WTC11 (cell line): ENCODE measurements around the gene KRTAP4-1.

Source experiments
- ATF1 ChIP-seq: sonication (generic); formaldehyde crosslinking; IDR thresholded peaks from 2 replicates; pipeline ENCODE4 v1.8.1; 2023; ENCODE audit warnings: mild to moderate bottlenecking, moderate library complexity, missing genetic modification reagents
- ETV6 ChIP-seq: sonication (generic); formaldehyde crosslinking; IDR thresholded peaks from 2 replicates; pipeline ENCODE4 v1.8.1; 2022; ENCODE audit warnings: mild to moderate bottlenecking, missing genetic modification reagents
- HMGA2 ChIP-seq: fragments of 250-450 bp; sonication (Bioruptor Pico); IDR thresholded peaks from 2 replicates; pipeline ENCODE4 v1.4.0; 2021; ENCODE audit warnings: mild to moderate bottlenecking, moderate library complexity
- IRF1 ChIP-seq: sonication (generic); formaldehyde crosslinking; IDR thresholded peaks from 2 replicates; pipeline ENCODE4 v1.8.0; 2023; ENCODE audit warnings: missing genetic modification reagents
- NR2C2 ChIP-seq: sonication (generic); formaldehyde crosslinking; IDR thresholded peaks from 2 replicates; pipeline ENCODE4 v1.8.0; 2022; ENCODE audit warnings: mild to moderate bottlenecking, missing genetic modification reagents
- RELA ChIP-seq: sonication (generic); formaldehyde crosslinking; IDR thresholded peaks from 2 replicates; pipeline ENCODE4 v1.8.1; 2022; ENCODE audit warnings: missing genetic modification reagents, mild to moderate bottlenecking, borderline replicate concordance
- TEAD1 ChIP-seq: sonication (generic); formaldehyde crosslinking; IDR thresholded peaks from 2 replicates; pipeline ENCODE4 v1.8.0; 2022; ENCODE audit warnings: mild to moderate bottlenecking, missing genetic modification reagents
- USF2 ChIP-seq: sonication (generic); formaldehyde crosslinking; IDR thresholded peaks from 2 replicates; pipeline ENCODE4 v1.8.1; 2023; ENCODE audit warnings: mild to moderate bottlenecking, missing genetic modification reagents, moderate library complexity
- ZNF138 ChIP-seq: sonication (generic); formaldehyde crosslinking; conservative IDR thresholded peaks from 2 replicates; pipeline ENCODE4 v1.8.1; 2022; ENCODE audit warnings: mild to moderate bottlenecking, moderate library complexity, missing genetic modification reagents
- TF ChIP-seq, protein P1 (sequence below): fragments of 200-600 bp; IDR thresholded peaks from 2 replicates; pipeline ENCODE4 v1.8.0; 2022; ENCODE audit warnings: antibody characterized with exemption
- TF ChIP-seq, protein P2 (sequence below): sonication (generic); formaldehyde crosslinking; IDR thresholded peaks from 2 replicates; pipeline ENCODE4 v1.8.0; 2022; ENCODE audit warnings: mild to moderate bottlenecking, missing genetic modification reagents

- TF ChIP-seq, protein P1, sequence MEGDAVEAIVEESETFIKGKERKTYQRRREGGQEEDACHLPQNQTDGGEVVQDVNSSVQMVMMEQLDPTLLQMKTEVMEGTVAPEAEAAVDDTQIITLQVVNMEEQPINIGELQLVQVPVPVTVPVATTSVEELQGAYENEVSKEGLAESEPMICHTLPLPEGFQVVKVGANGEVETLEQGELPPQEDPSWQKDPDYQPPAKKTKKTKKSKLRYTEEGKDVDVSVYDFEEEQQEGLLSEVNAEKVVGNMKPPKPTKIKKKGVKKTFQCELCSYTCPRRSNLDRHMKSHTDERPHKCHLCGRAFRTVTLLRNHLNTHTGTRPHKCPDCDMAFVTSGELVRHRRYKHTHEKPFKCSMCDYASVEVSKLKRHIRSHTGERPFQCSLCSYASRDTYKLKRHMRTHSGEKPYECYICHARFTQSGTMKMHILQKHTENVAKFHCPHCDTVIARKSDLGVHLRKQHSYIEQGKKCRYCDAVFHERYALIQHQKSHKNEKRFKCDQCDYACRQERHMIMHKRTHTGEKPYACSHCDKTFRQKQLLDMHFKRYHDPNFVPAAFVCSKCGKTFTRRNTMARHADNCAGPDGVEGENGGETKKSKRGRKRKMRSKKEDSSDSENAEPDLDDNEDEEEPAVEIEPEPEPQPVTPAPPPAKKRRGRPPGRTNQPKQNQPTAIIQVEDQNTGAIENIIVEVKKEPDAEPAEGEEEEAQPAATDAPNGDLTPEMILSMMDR = no peak
- TF ChIP-seq ETV6 (CRISPR knock-in tag) = no peak
- TF ChIP-seq IRF1 (CRISPR knock-in tag) = no peak
- TF ChIP-seq, protein P2, sequence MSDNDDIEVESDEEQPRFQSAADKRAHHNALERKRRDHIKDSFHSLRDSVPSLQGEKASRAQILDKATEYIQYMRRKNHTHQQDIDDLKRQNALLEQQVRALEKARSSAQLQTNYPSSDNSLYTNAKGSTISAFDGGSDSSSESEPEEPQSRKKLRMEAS (CRISPR knock-in tag) = no peak
- no peak for TF ChIP-seq ATF1 (CRISPR knock-in tag)
- no peak for TF ChIP-seq NR2C2
- no peak for TF ChIP-seq USF2 (CRISPR knock-in tag)
- TF ChIP-seq RELA = no peak
- no peak for TF ChIP-seq HMGA2
- TF ChIP-seq ZNF138 (CRISPR knock-in tag) = no peak
- TF ChIP-seq TEAD1 (CRISPR knock-in tag) = no peak
Measured at GRCh38 chr17:41150026-41150425, 34.7 kb downstream of the KRTAP4-1 start.
